ENCODE data around the gene GLYAT. TPM values are rescaled to one million over a fixed set of nuclear protein-coding genes. Genes with fewer than 3 reads are reported as not detected.

Gene GLYAT
- total RNA-seq, 1 donor from 2014 or later = not detected

DNA sequence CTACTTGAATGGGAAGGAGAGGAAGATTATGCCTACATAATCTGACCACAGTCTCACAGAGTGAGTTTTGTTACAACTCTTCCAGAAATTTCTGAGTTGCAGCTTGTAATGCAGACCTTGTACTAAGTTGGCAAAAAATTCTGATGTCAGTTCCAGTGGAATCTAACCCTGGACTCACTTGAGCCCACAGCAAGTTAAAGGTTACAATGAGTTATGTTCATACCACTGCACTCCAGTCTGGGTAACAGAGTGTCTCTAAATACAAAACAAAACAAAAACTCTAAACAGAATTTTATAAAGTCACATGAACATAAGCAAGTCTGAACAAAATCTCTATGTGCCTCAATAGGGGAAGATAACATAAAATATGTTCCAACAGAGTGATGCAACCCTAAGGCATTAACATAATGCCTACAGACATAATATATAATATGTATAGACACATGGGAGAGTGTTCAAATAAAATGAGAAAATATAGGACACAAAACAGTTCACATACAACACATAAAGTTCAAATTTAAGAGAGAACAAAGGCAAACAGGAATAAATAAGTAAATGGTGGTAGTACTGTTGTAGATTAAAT is 1.1 kb downstream of the GLYAT start:
- TF ChIP-seq, protein P1, sequence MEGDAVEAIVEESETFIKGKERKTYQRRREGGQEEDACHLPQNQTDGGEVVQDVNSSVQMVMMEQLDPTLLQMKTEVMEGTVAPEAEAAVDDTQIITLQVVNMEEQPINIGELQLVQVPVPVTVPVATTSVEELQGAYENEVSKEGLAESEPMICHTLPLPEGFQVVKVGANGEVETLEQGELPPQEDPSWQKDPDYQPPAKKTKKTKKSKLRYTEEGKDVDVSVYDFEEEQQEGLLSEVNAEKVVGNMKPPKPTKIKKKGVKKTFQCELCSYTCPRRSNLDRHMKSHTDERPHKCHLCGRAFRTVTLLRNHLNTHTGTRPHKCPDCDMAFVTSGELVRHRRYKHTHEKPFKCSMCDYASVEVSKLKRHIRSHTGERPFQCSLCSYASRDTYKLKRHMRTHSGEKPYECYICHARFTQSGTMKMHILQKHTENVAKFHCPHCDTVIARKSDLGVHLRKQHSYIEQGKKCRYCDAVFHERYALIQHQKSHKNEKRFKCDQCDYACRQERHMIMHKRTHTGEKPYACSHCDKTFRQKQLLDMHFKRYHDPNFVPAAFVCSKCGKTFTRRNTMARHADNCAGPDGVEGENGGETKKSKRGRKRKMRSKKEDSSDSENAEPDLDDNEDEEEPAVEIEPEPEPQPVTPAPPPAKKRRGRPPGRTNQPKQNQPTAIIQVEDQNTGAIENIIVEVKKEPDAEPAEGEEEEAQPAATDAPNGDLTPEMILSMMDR (conservative IDR thresholded peaks at IDR 0.05) = no peak
- Mint-ChIP-seq H3K27me3 (ENCODE audit: low read depth) (peaks cover 15% of the 10 kb centered on the region), H3K36me3 (ENCODE audit: low read depth) (no peaks in the 10 kb centered on the region), H3K4me1 (no peaks in the 10 kb centered on the region), H3K27ac (ENCODE audit: unreplicated experiment) (no peak overlapping the region), H3K9me3 (peaks cover 2% of the 10 kb centered on the region), H3K4me3 (no peak overlapping the region)
- DNase-seq (ENCODE audit: low read depth, low spot score) = no peak

DNA sequence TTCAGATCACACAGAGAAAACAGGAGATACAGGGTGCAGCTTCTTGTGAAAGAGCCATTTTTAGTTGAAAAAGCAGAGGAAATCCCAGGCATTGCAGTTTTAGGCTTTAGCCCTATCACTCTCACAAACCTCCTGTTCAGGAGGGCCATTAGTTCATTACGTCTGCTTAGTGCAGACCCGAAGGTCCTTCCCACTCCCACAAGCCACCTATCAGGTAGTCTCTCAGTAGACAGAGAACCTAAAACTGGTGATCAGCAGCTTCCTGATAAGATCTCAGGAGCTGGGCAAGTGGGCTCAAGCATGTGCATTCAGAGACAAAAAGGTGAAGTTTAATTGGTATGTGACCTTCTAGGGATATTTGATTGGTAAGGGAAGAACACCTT is 4.3 kb downstream of the GLYAT start:
- Mint-ChIP-seq H3K4me3 (no peak overlapping the region), H3K27me3 (ENCODE audit: low read depth) (peaks cover 6% of the 10 kb centered on the region), H3K4me1 (no peaks in the 10 kb centered on the region)

DNA sequence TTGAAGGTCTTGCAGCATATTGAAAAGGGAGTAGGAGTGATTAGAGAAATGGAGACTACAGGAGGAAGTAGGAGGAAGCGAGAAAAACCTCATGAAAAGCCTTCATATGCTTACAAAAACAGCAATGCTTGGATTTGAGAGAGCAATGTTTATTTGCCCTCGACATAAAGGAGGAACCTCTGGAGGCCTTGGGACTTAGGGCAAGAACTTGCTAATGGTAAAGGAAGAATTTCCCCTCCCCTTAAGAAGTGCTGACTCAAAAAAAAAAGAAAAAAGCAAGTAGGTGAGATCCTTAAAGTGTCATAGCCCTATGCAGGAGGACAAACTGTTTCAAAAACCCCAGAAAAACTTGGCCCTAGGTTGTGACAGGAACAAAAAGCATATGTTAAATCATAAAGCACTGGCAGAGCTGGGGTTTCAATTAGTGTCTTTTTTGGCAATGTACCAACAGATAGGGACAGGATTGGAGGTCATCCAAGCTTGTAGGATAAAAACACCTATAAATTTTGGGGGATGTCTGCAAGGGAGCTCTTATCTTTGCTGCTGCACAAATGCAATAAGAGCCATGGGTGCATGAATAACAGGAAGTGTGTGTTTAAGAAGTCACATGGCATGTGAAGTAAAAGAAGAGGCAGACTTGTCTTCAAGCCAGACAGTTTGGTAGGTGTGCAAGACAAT is 4.9 kb downstream of the GLYAT start:
- TF ChIP-seq, protein P1 (conservative IDR thresholded peaks at IDR 0.05) = no peak
- Mint-ChIP-seq H3K27ac (ENCODE audit: unreplicated experiment) (no peak overlapping the region), H3K9me3 (peaks cover 6% of the 10 kb centered on the region), H3K27me3 (ENCODE audit: low read depth) (peaks cover 6% of the 10 kb centered on the region), H3K4me3 (no peak overlapping the region), H3K36me3 (ENCODE audit: low read depth) (no peaks in the 10 kb centered on the region), H3K4me1 (no peaks in the 10 kb centered on the region)
- DNase-seq (ENCODE audit: low read depth, low spot score) = no peak

More for the DNA sequence above, 4.3 kb downstream of the GLYAT start:
- no peak for DNase-seq (ENCODE audit: low read depth, low spot score)
- H3K36me3 Mint-ChIP-seq (ENCODE audit: low read depth) = no peaks in the 10 kb centered on the region
- TF ChIP-seq, protein P1 (conservative IDR thresholded peaks at IDR 0.05) = no peak
- H3K27ac Mint-ChIP-seq (ENCODE audit: unreplicated experiment) = no peak overlapping the region
- H3K9me3 Mint-ChIP-seq = peaks cover 3% of the 10 kb centered on the region

DNA sequence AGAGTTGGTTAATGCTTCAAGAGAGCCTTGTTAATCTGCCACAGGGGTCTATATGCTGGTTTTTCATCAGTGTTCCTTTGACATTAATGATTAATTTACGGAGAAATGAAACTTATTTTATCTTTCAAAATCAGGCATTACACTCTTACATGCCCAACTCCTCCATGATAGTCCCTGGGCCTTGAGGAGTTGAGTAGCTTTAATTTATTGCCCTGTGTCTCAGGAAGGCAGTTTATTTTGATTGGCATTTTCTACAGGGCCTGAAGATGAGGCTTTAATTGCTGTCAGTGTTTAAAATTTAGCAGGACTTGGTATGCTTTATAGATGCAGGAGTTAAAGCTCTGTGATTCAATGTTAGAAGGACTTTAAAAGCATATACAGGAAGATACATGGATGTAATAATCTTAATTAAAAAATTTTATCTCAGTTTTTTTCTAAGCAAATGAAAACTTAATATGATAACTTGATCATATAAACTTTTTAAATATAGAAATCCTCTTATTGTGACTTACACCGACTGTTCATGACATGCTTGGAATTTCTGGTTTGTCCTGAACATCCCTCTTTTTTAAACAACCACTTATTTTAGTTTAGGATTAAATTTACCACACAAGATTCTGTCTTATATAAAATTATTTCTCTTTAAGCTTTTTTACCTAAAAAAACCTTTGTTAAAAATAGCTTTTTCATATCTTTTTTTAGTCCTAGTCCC is 12.2 kb downstream of the GLYAT start:
- H3K4me1 Mint-ChIP-seq = no peaks in the 10 kb centered on the region
- TF ChIP-seq, protein P1 (conservative IDR thresholded peaks at IDR 0.05) = no peak
- no peak overlapping the region for H3K27ac Mint-ChIP-seq (ENCODE audit: unreplicated experiment)
- no peaks in the 10 kb centered on the region for H3K27me3 Mint-ChIP-seq (ENCODE audit: low read depth)
- no peaks in the 10 kb centered on the region for H3K36me3 Mint-ChIP-seq (ENCODE audit: low read depth)
- H3K9me3 Mint-ChIP-seq = peaks cover 12% of the 10 kb centered on the region
- no peak for DNase-seq (ENCODE audit: low read depth, low spot score)
- no peak overlapping the region for H3K4me3 Mint-ChIP-seq

DNA sequence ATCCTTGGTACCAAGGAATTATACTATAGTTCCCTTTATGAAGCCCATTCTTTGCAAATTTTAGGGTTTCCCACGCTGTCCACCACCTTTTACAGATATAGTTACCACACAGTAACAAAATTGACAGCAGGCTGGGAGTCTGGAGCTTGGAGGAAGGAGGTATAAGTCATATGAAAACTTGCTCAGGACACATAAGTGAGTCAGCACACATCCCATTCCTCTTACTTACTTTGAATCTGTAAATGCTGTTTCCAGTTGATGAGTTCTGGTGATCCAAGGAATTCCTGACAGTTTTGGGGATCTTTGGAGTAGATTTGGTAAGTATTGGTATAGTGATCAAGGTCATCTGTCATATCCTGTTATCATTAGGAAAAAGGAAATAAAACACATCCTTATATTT is 19.2 kb downstream of the GLYAT start:
- peaks cover 16% of the 10 kb centered on the region for H3K9me3 Mint-ChIP-seq
- no peaks in the 10 kb centered on the region for H3K36me3 Mint-ChIP-seq (ENCODE audit: low read depth)
- TF ChIP-seq, protein P1 (conservative IDR thresholded peaks at IDR 0.05) = no peak
- H3K4me3 Mint-ChIP-seq = no peak overlapping the region
- no peak for DNase-seq (ENCODE audit: low read depth, low spot score)
- H3K27me3 Mint-ChIP-seq (ENCODE audit: low read depth) = no peaks in the 10 kb centered on the region
- no peaks in the 10 kb centered on the region for H3K4me1 Mint-ChIP-seq
- H3K27ac Mint-ChIP-seq (ENCODE audit: unreplicated experiment) = no peak overlapping the region

Measured in neural crest cell (in vitro differentiated cells).